ENCODE measurements around the gene ZNF653.

DNA sequence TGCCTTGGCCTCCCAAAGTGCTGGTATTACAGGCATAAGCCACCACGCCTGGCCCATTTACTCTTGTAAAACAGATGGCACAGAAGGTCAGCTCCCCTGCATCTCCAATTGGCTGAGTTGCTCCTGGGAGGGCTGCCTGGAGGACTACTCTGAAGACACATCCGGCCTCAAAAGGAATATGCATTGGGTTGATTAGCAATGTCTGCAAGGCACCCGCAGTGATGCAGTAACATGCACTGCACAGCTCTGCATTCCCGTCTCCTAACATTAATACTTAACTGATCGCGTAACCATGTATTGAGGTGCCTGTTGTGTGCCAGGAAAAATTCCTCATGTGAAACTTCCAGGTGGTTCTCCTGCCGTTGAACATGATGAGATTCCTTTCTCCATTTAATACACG is 29.8 kb downstream of the ZNF653 start:
- TF ChIP-seq CTCF (IDR thresholded peaks at IDR 0.05) (no peak), EZH2 (IDR thresholded peaks at IDR 0.05; ENCODE audit: borderline replicate concordance, insufficient read depth, low read depth, low read length, poor library complexity, severe bottlenecking) (no peak)
